Measurements from ENCODE around the gene MEN1. TPM values are rescaled to one million over a fixed set of nuclear protein-coding genes. Genes with fewer than 3 reads are reported as not detected.

Gene MEN1
- total and polyA plus RNA-seq, 2 of the 13 experiments (the other 11 are each of a cell fraction or from before 2014, with no cell fraction given): 20.5 to 27.3 TPM

DNA sequence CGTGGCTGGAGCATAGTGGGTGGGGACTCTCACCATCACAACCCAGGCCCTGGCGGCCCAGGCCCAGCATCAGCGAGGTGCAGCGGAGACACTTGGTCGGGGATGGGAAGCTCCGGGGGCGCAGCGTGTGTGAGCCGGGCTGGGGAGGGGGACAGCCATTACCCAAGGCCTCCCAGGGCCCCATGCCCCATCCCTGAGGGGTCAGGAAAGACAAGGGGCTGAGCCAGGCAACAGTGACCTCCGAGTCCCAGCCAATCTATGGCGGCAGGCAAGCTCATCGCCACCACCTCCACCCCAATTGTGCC lies 22.8 kb upstream of the MEN1 start:
- DNase-seq (ENCODE audit: low spot score) (no peak), ATAC-seq (no peak), FAIRE-seq (no peak)
- in situ Hi-C loops (cut with HindIII; ENCODE audit: extremely low pct_ligation_motif_present, low pct_unique_long_range_greater_than_20kb): no loop called here
- Histone ChIP-seq H2AFZ (ENCODE audit: low read length) (no peak overlapping the region), H3K4me3 (replicated peaks in 1 of 3; ENCODE audit: insufficient read depth in 1 of 3, low read depth in 2 of 3, low read length in 3 of 3) (no peak overlapping the region), H3K36me3 (replicated peaks in 1 of 2; ENCODE audit: control insufficient read depth in 1 of 2, insufficient read depth in 2 of 2, low read length in 2 of 2) (no peaks in the 10 kb centered on the region), H3K9me3 (ENCODE audit: low read length) (no peaks in the 10 kb centered on the region), H4K20me1 (ENCODE audit: insufficient read depth, low read length) (no peaks in the 10 kb centered on the region), H3K27ac (ENCODE audit: extremely low read length, insufficient read depth, low read length) (no peak overlapping the region), H3K79me2 (ENCODE audit: insufficient read depth, low read length) (no peaks in the 10 kb centered on the region), H3K4me1 (ENCODE audit: insufficient read depth, low read length) (no peaks in the 10 kb centered on the region), H3K4me2 (ENCODE audit: low read depth, low read length) (no peak overlapping the region), H3K9ac (ENCODE audit: insufficient read depth, low read depth, low read length) (no peak overlapping the region), H3K27me3 (ENCODE audit: control insufficient read depth in 1 of 2, insufficient read depth in 2 of 2, low read length in 2 of 2) (no peaks in the 10 kb centered on the region)
- ChIA-PET CTCF (ENCODE audit: low intra/inter-chr PET ratio, low total read pairs) (no interaction called here), POLR2A (no interaction called here)
- whole genome bisulfite sequencing (ENCODE audit: low lambda C conversion rate): 92% methylated on average over 7 of the region's 12 CpGs
- intact Hi-C loops (cut with micrococcal nuclease; ENCODE audit: unreplicated experiment): no loop called here
- BruUV-seq (replicated peaks): no TSS peak
- TF ChIP-seq ZNF234 (CRISPR knock-in tag; conservative IDR thresholded peaks at IDR 0.05) (no peak), ZBTB38 (CRISPR knock-in tag; IDR thresholded peaks at IDR 0.05) (no peak)

DNA sequence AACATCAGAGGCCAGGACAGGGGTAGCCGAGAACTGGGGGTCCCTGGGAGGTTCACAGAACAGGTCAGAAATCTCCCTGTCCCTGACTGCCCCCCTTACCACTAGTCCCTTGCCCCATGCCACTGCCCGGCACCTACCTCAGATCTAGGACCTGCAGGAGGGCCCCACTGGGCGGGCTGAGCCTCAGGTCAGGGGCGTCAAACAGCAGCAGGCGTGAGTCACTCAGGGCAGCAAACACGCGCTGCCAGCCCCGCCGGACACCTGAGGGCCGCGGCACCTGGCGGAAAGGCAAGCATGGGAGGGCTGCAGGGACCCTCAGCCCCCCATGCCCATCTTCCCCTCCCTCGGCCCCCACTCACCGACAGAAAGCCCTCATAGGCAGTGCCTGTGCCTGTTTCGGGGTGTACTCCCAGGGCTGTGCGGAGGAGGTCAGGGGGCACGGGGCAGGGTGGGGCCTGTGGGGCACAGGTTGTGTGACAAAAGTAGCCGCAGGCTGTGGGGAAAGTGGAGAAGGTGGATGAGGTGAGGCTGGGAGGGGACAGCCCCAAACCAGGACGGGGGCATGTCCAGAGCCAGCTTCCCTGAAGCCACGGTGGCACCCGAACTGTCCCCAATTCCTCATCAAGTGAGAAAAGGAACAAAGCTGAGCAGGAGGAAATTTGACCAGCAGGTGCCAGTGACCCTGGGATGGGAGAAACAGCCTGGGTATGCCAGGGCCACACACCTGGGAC lies 22.3 kb upstream of the MEN1 start:
- intact Hi-C loops (cut with micrococcal nuclease; ENCODE audit: unreplicated experiment): no loop called here
- TF ChIP-seq, protein P1, sequence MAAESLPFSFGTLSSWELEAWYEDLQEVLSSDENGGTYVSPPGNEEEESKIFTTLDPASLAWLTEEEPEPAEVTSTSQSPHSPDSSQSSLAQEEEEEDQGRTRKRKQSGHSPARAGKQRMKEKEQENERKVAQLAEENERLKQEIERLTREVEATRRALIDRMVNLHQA (CRISPR knock-in tag; IDR thresholded peaks at IDR 0.05): no peak
- TF ChIP-seq MAZ (IDR thresholded peaks at IDR 0.05; ENCODE audit: borderline replicate concordance, low read depth, low read length) (no peak), MAZ (CRISPR knock-in tag; IDR thresholded peaks at IDR 0.05; ENCODE audit: low read depth) (no peak), GTF3A (CRISPR knock-in tag; conservative IDR thresholded peaks at IDR 0.05) (no peak), ZFP62 (CRISPR knock-in tag; IDR thresholded peaks at IDR 0.05) (no peak), GZF1 (CRISPR knock-in tag; IDR thresholded peaks at IDR 0.05) (no peak), NONO (IDR thresholded peaks at IDR 0.05) (no peak), NONO (CRISPR knock-in tag; conservative IDR thresholded peaks at IDR 0.05) (no peak), ZNF44 (CRISPR knock-in tag; IDR thresholded peaks at IDR 0.05) (no peak), NFYB (CRISPR knock-in tag; IDR thresholded peaks at IDR 0.05) (no peak), HOXA3 (CRISPR knock-in tag; IDR thresholded peaks at IDR 0.05) (no peak), U2AF1 (optimal IDR thresholded peaks at IDR 0.05; ENCODE audit: low read depth, low read length) (no peak), SRSF1 (optimal IDR thresholded peaks at IDR 0.05; ENCODE audit: low read depth, low read length) (no peak), MTA1 (CRISPR knock-in tag; IDR thresholded peaks at IDR 0.05; ENCODE audit: borderline replicate concordance) (no peak), SSRP1 (CRISPR knock-in tag; IDR thresholded peaks at IDR 0.05) (no peak)
- TF ChIP-seq, protein P2, sequence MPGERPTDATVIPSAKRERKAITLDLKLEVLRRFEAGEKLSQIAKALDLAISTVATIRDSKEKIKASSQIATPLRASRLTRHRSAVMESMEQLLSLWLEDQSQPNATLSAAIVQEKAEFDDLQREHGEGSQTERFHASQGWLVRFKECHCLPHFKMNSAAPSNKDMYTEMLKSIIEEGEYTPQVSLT (CRISPR knock-in tag; IDR thresholded peaks at IDR 0.05; ENCODE audit: borderline replicate concordance, low read depth): no peak
- TF ChIP-seq, protein P3, sequence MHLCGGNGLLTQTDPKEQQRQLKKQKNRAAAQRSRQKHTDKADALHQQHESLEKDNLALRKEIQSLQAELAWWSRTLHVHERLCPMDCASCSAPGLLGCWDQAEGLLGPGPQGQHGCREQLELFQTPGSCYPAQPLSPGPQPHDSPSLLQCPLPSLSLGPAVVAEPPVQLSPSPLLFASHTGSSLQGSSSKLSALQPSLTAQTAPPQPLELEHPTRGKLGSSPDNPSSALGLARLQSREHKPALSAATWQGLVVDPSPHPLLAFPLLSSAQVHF (CRISPR knock-in tag; IDR thresholded peaks at IDR 0.05): no peak
- no peaks in the 10 kb centered on the region for H3K27me3 ChIP-seq (ENCODE audit: control insufficient read depth in 1 of 2, insufficient read depth in 2 of 2, low read length in 2 of 2)
- H3K9ac ChIP-seq (ENCODE audit: insufficient read depth, low read depth, low read length): no peak overlapping the region
- FAIRE-seq (no peak), DNase-seq (ENCODE audit: low spot score) (no peak), ATAC-seq (no peak)
- no peaks in the 10 kb centered on the region for H4K20me1 ChIP-seq (ENCODE audit: insufficient read depth, low read length)
- H3K79me2 ChIP-seq (ENCODE audit: insufficient read depth, low read length): no peaks in the 10 kb centered on the region
- no peak overlapping the region for H3K4me3 ChIP-seq (replicated peaks in 1 of 3; ENCODE audit: insufficient read depth in 1 of 3, low read depth in 2 of 3, low read length in 3 of 3)
- no peaks in the 10 kb centered on the region for H3K9me3 ChIP-seq (ENCODE audit: low read length)
- ChIA-PET CTCF (ENCODE audit: low intra/inter-chr PET ratio, low total read pairs) (no interaction called here), POLR2A (no interaction called here)
- no peak overlapping the region for H2AFZ ChIP-seq (ENCODE audit: low read length)
- H3K4me1 ChIP-seq (ENCODE audit: insufficient read depth, low read length): no peaks in the 10 kb centered on the region
- no peak overlapping the region for H3K27ac ChIP-seq (ENCODE audit: extremely low read length, insufficient read depth, low read length)
- H3K4me2 ChIP-seq (ENCODE audit: low read depth, low read length): no peak overlapping the region
- in situ Hi-C loops (cut with HindIII; ENCODE audit: extremely low pct_ligation_motif_present, low pct_unique_long_range_greater_than_20kb): no loop called here
- no peaks in the 10 kb centered on the region for H3K36me3 ChIP-seq (replicated peaks in 1 of 2; ENCODE audit: control insufficient read depth in 1 of 2, insufficient read depth in 2 of 2, low read length in 2 of 2)
- 96% methylated on average over 9 of the region's 21 CpGs for WGBS (ENCODE audit: low lambda C conversion rate)
- no TSS peak for BruUV-seq (replicated peaks)

All from HepG2 (cell line).